Kidney (tissue), 14 donors: Measurements from ENCODE around the gene CAMTA1. TPM values are rescaled to one million over a fixed set of nuclear protein-coding genes. Genes with fewer than 3 reads are reported as not detected.

Source experiments
- DNase-seq, 5 donors: peaks; one replicate each; pipeline ENCODE4 v3.0.0-alpha.2; 2013 to 2020
- FAIRE-seq: peaks from 2 replicates; lab custom pipeline; 2012; peaks lifted over from hg19 to GRCh38; lab: Jason Lieb, UNC
- H3K27ac ChIP-seq, 2 donors: one replicate each; pipeline ENCODE4 v1.7.0; 2013; ENCODE audit warnings: low read depth in 2 of 2, low read length in 2 of 2, inconsistent platforms in 1 of 2
- H3K27me3 ChIP-seq: one replicate; pipeline ENCODE4 v1.7.1; 2013; ENCODE audit warnings: low read length, inconsistent platforms; ENCODE audit not compliant: control insufficient read depth, insufficient read depth
- H3K36me3 ChIP-seq, 3 donors: one replicate each; pipeline versions ENCODE4 v1.7.0 to v1.7.1; 2013; ENCODE audit warnings: low read length in 3 of 3, control low read depth in 1 of 3, inconsistent platforms in 1 of 3; ENCODE audit not compliant: insufficient read depth in 3 of 3, control insufficient read depth in 2 of 3
- H3K4me1 ChIP-seq, 3 donors: one replicate each; pipeline versions ENCODE4 v1.7.0 to v1.7.1; 2013; ENCODE audit warnings: low read length in 3 of 3, inconsistent platforms in 1 of 3, low read depth in 1 of 3; ENCODE audit not compliant: control insufficient read depth in 2 of 3, insufficient read depth in 2 of 3
- H3K4me3 ChIP-seq, 3 donors: one replicate each; pipeline versions ENCODE4 v1.7.0 to v1.8.1; 2013; ENCODE audit warnings: low read length in 3 of 3, control low read depth in 1 of 3, inconsistent platforms in 1 of 3
- H3K9ac ChIP-seq, 3 donors: one replicate each; pipeline versions ENCODE4 v1.7.0 to v1.7.1; 2013; ENCODE audit warnings: low read length in 3 of 3, control low read depth in 1 of 3, inconsistent platforms in 1 of 3
- H3K9me3 ChIP-seq, 3 donors: one replicate each; pipeline versions ENCODE4 v1.7.0 to v1.7.1; 2013; ENCODE audit warnings: low read length in 3 of 3, control low read depth in 1 of 3, inconsistent platforms in 1 of 3; ENCODE audit not compliant: control insufficient read depth in 2 of 3, insufficient read depth in 1 of 3
- intact Hi-C: fragments of 100-400 bp; cut with DNase I; formaldehyde crosslinking; loops from one replicate; pipeline ENCODE4 v1.11.1; 2022
- polyA plus RNA-seq: library from polyadenylated mRNA; stranded (reverse); fragments of 350-450 nt; fragmentation: Illumina TruSeq; extraction: RNeasy Lipid Tissue Mini Kit (QIAGEN cat#74804); gene quantifications from one replicate; pipeline ENCODE4 v1.2.3, GENCODE V29; 2014; ENCODE audit warnings: low read depth, low replicate concordance; ENCODE audit not compliant: insufficient read depth
- total RNA-seq: library from RNA; stranded (reverse); fragmentation: NEBNext Ultra II Directional; extraction: Animal tissue kit (Norgen Biotek cat#: 25700); gene quantifications from one replicate; pipeline ENCODE4 v1.2.1, GENCODE V29; 2021
- TF ChIP-seq, protein P1 (sequence below): IDR thresholded peaks from 3 replicates; pipeline ENCODE4 v1.5.1; 2012; ENCODE audit warnings: mild to moderate bottlenecking, moderate library complexity, borderline replicate concordance; ENCODE audit not compliant: insufficient read depth; ENCODE audit errors: extremely low read depth
- donor health status: control.
- donor health status: control.
- donor health status: control.
- donor health status: control.
- donor health status: control.
- donor health status: DM: yes; HTN: yes; CAD: no.
- donor health status: Normal renal cell carcinoma (clear cell type).

Gene CAMTA1
- total and polyA plus RNA-seq, 2 donors from 2014 or later: 79.0 to 170 TPM

GRCh38 chr1:7087888-7088287 is 302.6 kb downstream of the CAMTA1 start:
- Histone ChIP-seq H3K4me1 (no peaks in the 10 kb centered on the region), H3K9ac (no peak overlapping the region), H3K27ac (no peak overlapping the region), H3K4me3 (no peak overlapping the region), H3K9me3 (no peaks in the 10 kb centered on the region), H3K36me3 (no peaks in the 10 kb centered on the region), H3K27me3 (no peaks in the 10 kb centered on the region)
- TF ChIP-seq, protein P1, sequence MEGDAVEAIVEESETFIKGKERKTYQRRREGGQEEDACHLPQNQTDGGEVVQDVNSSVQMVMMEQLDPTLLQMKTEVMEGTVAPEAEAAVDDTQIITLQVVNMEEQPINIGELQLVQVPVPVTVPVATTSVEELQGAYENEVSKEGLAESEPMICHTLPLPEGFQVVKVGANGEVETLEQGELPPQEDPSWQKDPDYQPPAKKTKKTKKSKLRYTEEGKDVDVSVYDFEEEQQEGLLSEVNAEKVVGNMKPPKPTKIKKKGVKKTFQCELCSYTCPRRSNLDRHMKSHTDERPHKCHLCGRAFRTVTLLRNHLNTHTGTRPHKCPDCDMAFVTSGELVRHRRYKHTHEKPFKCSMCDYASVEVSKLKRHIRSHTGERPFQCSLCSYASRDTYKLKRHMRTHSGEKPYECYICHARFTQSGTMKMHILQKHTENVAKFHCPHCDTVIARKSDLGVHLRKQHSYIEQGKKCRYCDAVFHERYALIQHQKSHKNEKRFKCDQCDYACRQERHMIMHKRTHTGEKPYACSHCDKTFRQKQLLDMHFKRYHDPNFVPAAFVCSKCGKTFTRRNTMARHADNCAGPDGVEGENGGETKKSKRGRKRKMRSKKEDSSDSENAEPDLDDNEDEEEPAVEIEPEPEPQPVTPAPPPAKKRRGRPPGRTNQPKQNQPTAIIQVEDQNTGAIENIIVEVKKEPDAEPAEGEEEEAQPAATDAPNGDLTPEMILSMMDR: no peak
- intact Hi-C loops: no loop called here
- DNase-seq (no peak), FAIRE-seq (no peak)

GRCh38 chr1:7089497-7089896 is 304.2 kb downstream of the CAMTA1 start:
- peak in 2 of 5 donors; percentile 17 to 20 for DNase-seq
- H3K36me3 ChIP-seq: no peaks in the 10 kb centered on the region
- no peaks in the 10 kb centered on the region for H3K27me3 ChIP-seq
- H3K9ac ChIP-seq: no peak overlapping the region
- intact Hi-C loops: no loop called here
- no peak for FAIRE-seq
- no peak overlapping the region for H3K27ac ChIP-seq
- TF ChIP-seq, protein P1: no peak
- no peaks in the 10 kb centered on the region for H3K9me3 ChIP-seq
- no peaks in the 10 kb centered on the region for H3K4me1 ChIP-seq
- no peak overlapping the region for H3K4me3 ChIP-seq

- no peak for FAIRE-seq
- Histone ChIP-seq H3K27ac (no peak overlapping the region), H3K36me3 (no peaks in the 10 kb centered on the region), H3K4me3 (no peak overlapping the region), H3K9me3 (no peaks in the 10 kb centered on the region), H3K27me3 (no peaks in the 10 kb centered on the region), H3K9ac (no peak overlapping the region), H3K4me1 (peaks cover 0 to 2% (median 0%) of the 10 kb centered on the region in 3 donors)
- intact Hi-C loops: no loop called here
- no peak for DNase-seq
- TF ChIP-seq, protein P1: no peak
These were observed 308.0 kb downstream of the CAMTA1 start for GRCh38 chr1:7093297-7093696.

DNA sequence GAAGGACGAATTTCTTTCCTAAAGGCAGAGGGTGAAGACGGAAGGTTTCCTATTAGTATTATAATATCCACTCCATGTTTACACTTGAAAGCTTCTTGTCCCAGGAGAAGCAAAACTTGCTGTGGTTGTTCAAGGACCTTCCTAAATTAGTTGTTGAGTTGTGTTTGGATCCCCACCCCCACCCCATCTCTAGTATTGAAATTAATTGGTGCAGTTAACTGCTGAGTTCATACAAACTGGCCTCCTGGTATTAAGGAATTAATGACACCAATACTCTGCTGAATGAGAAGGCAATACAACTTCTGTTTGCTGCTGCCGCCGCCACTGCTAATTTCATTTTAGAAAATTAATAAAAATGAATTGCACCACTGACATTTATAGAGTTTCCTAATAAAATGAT is 308.8 kb downstream of the CAMTA1 start:
- no peak overlapping the region for H3K27ac ChIP-seq
- intact Hi-C loops: no loop called here
- H3K27me3 ChIP-seq: no peaks in the 10 kb centered on the region
- no peaks in the 10 kb centered on the region for H3K36me3 ChIP-seq
- TF ChIP-seq, protein P1: no peak
- H3K9ac ChIP-seq: no peak overlapping the region
- no peak for FAIRE-seq
- DNase-seq: no peak
- no peaks in the 10 kb centered on the region for H3K9me3 ChIP-seq
- peaks cover 0 to 5% (median 0%) of the 10 kb centered on the region in 3 donors for H3K4me1 ChIP-seq
- no peak overlapping the region for H3K4me3 ChIP-seq
